Body of pancreas (tissue), 4 donors: ENCODE measurements around the gene TNFSF10. TPM values are rescaled to one million over a fixed set of nuclear protein-coding genes. Genes with fewer than 3 reads are reported as not detected.
"Not testable (repeated sequence)": the region's sequence is repeated elsewhere in the genome, so short reads cannot be mapped to it uniquely, and the experiment has no call there.

Source experiments
- ATAC-seq: fragments of 150-250 bp; one replicate; pipeline ENCODE4 v1.9.1; 2016
- DNase-seq, 4 donors: peaks; one replicate each; pipeline ENCODE4 v3.0.0-alpha.2; 2019
- H3K27ac ChIP-seq, 4 donors: fragments of 200-600 bp; sonication (generic); 1 replicate in 3 of 4; 2 replicates in 1 of 4; pipeline versions ENCODE4 v1.5.1 to v1.6.1; 2016 to 2019; ENCODE audit warnings: mild to moderate bottlenecking in 1 of 4, mixed read lengths in 1 of 4, moderate library complexity in 1 of 4
- H3K27me3 ChIP-seq, 2 donors: fragments of 200-600 bp; sonication (generic); one replicate each; pipeline ENCODE4 v1.6.0; 2016; ENCODE audit warnings: mild to moderate bottlenecking in 1 of 2
- H3K36me3 ChIP-seq, 2 donors: fragments of 200-600 bp; sonication (generic); replicated peaks in 1 of 2; 2 replicates each; pipeline ENCODE4 v1.5.1; 2016; ENCODE audit warnings: low read depth in 2 of 2; ENCODE audit not compliant: insufficient read depth in 1 of 2
- H3K4me1 ChIP-seq: fragments of 200-600 bp; sonication (generic); one replicate; pipeline ENCODE4 v1.6.0; 2016
- H3K4me3 ChIP-seq, 2 donors: fragments of 200-600 bp; sonication (generic); 1 replicate in 1 of 2; 2 replicates in 1 of 2; pipeline ENCODE4 v1.5.1; 2016 to 2019
- H3K9me3 ChIP-seq, 3 donors: fragments of 200-600 bp; sonication (generic); 1 replicate in 2 of 3; 2 replicates in 1 of 3; pipeline ENCODE4 v1.5.1; 2016
- POLR2A ChIP-seq, 3 donors: fragments of 450-650 bp; IDR thresholded peaks; one replicate each; pipeline ENCODE4 v1.6.1; 2016; ENCODE audit warnings: antibody characterized with exemption in 3 of 3, mild to moderate bottlenecking in 2 of 3
- WGBS, 2 donors: methylation state at CpG; one replicate each; pipeline ENCODE4 v1.1.5; 2017; 5-methylcytosine and 5-hydroxymethylcytosine counted together
- intact Hi-C: fragments of 100-400 bp; cut with DNase I; formaldehyde crosslinking; loops from one replicate; pipeline ENCODE4 v1.15.1; 2023
- total RNA-seq, 2 donors: library from RNA; depleted of rRNA; stranded (reverse); fragments of >200 nt; gene quantifications; one replicate each; pipeline ENCODE4 v1.1.0, GENCODE V29; 2016
- TF ChIP-seq, protein P1 (sequence below), 7 experiments: fragments of 450-650 bp in 4 of 7; fragments of 200-600 bp in 3 of 7; sonication (generic) in 3 of 7; IDR thresholded peaks; one replicate each; pipeline ENCODE4 v1.5.1; 2016 to 2019; ENCODE audit warnings: antibody characterized with exemption in 7 of 7

Gene TNFSF10
- total RNA-seq: 10 to 100 TPM; 27.5 to 40.9 TPM

DNA sequence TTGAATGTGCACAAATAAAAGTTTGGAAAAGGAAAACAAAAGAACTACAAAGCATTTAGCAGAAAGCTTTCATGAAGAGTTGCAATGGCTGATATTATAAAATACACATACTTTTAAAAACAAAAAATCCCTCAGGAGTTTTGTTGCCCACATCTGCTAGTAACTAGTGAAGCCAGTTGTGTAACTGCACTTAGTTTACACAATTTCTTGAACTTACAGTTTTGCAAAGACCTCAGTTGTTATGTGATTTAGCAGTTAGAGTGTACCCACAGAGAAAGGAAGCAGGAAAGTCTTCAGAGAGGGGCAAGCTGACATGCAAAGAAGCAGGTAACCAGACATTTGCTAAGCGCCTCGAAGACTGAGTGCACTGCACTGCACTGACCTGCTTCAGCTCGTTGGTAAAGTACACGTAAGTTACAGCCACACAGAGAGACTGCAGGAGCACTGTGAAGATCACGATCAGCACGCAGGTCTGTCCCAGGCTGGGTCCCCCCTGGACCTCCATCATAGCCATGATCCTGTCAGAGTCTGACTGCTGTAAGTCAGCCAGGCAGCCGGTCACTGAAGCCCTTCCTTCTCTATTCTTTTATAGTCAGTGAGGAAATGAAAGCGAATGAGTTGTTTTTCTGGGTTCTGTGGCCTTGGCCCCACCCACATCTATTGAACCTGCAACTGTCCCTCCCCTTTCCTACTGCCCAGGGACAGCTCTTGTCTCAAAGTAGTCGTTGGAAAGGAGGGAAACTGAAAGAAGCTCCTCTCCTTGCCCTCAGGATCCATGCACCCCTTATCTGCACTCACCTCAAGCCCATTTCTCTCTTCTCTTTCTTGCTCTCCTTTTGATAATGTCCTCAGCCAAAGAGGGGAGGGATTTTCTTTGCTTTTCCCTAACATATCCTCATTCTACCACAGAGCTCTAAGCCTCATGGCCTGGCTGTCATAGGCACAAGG, at the start of gene TNFSF10:
Gene TNFSF10, minus strand, starts transcription at position 560 of the 948 bp plus-strand sequence. Its CDS starts 46 bp downstream, at position 514.
- Histone ChIP-seq H3K4me3 (peak within 1 kb of the TSS; percentile 22 to 31), H3K27ac (peak within 1 kb of the TSS; percentile 69 to 92 (median 84)), H3K4me1 (peaks cover 30% of the 10 kb centered on the region), H3K36me3 (no peaks in the 10 kb centered on the region), H3K9me3 (no peaks in the 10 kb centered on the region), H3K27me3 (no peaks in the 10 kb centered on the region)
- 1% methylated on average over 9 of the region's 9 CpGs for WGBS, 2 donors
- ATAC-seq (peak; percentile 94), DNase-seq (peak; percentile 65 to 83 (median 75))
- intact Hi-C loops: no loop called here
- TF ChIP-seq POLR2A (IDR thresholded peaks at IDR 0.05): peak; percentile 39 to 90 (median 89)
- TF ChIP-seq, protein P1, sequence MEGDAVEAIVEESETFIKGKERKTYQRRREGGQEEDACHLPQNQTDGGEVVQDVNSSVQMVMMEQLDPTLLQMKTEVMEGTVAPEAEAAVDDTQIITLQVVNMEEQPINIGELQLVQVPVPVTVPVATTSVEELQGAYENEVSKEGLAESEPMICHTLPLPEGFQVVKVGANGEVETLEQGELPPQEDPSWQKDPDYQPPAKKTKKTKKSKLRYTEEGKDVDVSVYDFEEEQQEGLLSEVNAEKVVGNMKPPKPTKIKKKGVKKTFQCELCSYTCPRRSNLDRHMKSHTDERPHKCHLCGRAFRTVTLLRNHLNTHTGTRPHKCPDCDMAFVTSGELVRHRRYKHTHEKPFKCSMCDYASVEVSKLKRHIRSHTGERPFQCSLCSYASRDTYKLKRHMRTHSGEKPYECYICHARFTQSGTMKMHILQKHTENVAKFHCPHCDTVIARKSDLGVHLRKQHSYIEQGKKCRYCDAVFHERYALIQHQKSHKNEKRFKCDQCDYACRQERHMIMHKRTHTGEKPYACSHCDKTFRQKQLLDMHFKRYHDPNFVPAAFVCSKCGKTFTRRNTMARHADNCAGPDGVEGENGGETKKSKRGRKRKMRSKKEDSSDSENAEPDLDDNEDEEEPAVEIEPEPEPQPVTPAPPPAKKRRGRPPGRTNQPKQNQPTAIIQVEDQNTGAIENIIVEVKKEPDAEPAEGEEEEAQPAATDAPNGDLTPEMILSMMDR (IDR thresholded peaks at IDR 0.05): no peak

DNA sequence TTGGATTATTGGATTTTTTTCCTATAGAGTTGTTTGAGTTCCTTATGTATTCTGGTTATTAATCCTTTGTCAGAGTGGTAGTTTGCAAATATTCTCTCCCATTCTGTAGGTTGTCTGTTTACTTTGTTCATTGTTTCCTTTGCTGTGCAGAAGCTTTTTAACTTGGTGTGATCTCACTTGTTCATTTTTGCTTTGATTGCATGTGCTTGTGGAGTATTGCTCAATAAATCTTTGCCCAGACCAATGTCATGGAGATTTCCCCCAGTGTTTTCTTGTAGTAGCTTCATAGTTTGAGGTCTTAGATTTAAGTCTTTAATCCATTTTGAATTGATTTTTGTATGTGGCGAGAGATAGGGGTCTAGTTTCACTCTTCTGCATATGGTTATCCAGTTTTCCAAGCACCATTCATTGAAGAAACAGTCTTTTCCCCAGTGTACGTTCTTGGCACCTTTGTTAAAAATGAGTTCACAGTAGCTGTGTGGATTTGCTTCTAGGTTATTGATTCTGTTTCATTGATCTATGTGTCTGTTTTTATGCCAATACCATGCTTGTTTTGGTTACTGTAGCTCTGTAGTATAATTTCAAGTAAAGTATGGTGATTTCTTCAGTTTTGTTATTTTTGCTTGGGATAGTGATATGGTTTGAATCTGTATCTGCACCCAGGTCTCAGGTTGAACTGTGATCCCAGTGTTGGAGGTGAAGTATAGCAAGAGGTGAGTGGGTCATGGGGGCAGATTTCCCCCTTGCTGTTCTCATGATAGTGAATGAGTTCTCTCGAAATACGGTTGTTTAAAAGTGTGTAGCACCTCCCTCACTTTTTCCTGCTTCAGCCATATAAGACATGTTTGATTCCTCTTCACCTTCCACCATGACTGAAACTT, 46.1 kb upstream of the TNFSF10 start:
- Histone ChIP-seq H3K36me3 (no peaks in the 10 kb centered on the region), H3K4me1 (peaks cover 4% of the 10 kb centered on the region), H3K9me3 (no peaks in the 10 kb centered on the region), H3K27me3 (no peaks in the 10 kb centered on the region), H3K27ac (no peak overlapping the region), H3K4me3 (no peak overlapping the region)
- 77 to 78% methylated on average over 4 of the region's 4 CpGs for WGBS, 2 donors
- ATAC-seq: no peak
- TF ChIP-seq, protein P1 (IDR thresholded peaks at IDR 0.05): no peak
- no peak for TF ChIP-seq POLR2A (IDR thresholded peaks at IDR 0.05)
- no peak for DNase-seq
- intact Hi-C loops: no loop called here

DNA sequence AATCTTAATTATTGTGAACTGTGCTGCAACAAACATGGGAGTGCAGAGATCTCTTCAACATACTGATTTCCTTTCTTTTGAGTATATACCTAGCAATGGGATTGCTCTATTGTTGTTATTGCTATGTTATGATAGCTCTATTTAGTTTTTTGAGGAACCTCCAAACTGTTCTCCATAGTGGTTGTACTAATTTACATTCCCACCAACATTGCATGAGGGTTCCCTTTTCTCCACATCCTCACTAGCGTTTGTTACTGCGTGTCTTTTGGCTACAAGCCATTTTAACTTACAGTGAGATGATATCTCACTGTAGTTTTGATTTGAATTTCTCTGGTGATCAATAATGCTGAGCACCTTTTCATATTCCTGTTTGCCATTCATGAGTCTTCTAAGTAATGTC, 45.5 kb upstream of the TNFSF10 start:
- WGBS, 2 donors: 65 to 69% methylated on average over 2 of the region's 2 CpGs
- Histone ChIP-seq H3K27me3 (no peaks in the 10 kb centered on the region), H3K36me3 (no peaks in the 10 kb centered on the region), H3K27ac (no peak overlapping the region), H3K4me1 (peaks cover 11% of the 10 kb centered on the region), H3K9me3 (no peaks in the 10 kb centered on the region), H3K4me3 (no peak overlapping the region)
- no peak for TF ChIP-seq POLR2A (IDR thresholded peaks at IDR 0.05)
- TF ChIP-seq, protein P1 (IDR thresholded peaks at IDR 0.05): no peak
- ATAC-seq (no peak), DNase-seq (no peak)
- intact Hi-C loops: no loop called here

DNA sequence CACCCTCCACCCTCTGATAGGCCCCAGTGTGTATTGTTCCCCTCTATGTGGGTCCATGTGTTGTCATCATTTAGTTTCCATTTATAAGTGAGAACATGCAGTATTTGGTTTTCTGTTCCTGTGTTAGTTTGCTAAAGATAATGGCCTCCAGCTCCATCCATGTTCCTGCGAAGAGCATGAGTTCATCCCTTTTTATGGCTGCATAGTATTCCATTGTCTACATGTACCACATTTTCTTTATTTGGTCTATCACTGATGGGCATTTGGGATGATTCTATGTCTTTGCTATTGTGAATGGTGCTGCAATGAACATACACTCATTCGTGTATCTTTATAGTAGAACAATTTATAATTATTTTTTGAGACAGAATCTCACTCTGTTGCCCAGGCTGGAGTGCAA, 43.6 kb upstream of the TNFSF10 start:
- H3K36me3 ChIP-seq, H3K4me3 ChIP-seq, H3K27me3 ChIP-seq, H3K9me3 ChIP-seq, intact Hi-C loops, DNase-seq, H3K27ac ChIP-seq, ATAC-seq: not testable (repeated sequence)
- H3K4me1 ChIP-seq: peaks cover 27% of the 10 kb centered on the region
- WGBS, 2 donors: 91% methylated on average over 2 of the region's 2 CpGs

GRCh38 chr3:172564499-172564898, 41.3 kb upstream of the TNFSF10 start:
- Histone ChIP-seq H3K36me3 (no peaks in the 10 kb centered on the region), H3K27ac (peak overlapping the region in 2 of 4 donors; percentile 73 to 75), H3K27me3 (no peaks in the 10 kb centered on the region), H3K4me3 (no peak overlapping the region), H3K9me3 (no peaks in the 10 kb centered on the region), H3K4me1 (peaks cover 31% of the 10 kb centered on the region)
- intact Hi-C loops: no loop called here
- TF ChIP-seq, protein P1 (IDR thresholded peaks at IDR 0.05): no peak
- ATAC-seq (no peak), DNase-seq (no peak)
- 78 to 80% methylated on average over 5 of the region's 5 CpGs for WGBS, 2 donors
